CD1c-positive myeloid dendritic cell (primary cell): Measurements from ENCODE around the gene MORC4.

Experiments
- DNase-seq: peaks from one replicate; pipeline ENCODE4 v3.0.0-alpha.2; 2016; ENCODE audit errors: extremely low spot score

MORC4 gene

DNA sequence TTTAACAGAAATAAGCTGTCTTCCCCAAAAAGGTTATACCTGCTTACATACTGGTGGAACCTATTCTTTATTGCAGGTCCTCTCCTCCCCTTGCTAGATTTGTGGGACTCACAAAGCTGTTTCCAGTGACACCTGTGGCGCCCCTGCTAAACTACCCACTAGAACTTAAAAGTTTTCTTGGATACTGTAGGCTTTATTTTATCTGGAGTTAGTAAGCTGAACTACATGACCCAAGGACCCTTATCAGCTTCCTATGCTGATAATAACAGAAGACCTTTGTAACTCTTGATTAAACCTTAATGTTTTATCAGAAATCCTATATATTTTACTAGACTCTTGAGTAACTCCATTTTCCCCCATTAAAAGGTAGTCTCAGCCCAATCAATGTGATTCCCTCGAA, 47.5 kb downstream of the MORC4 start:
- DNase-seq = no peak

DNA sequence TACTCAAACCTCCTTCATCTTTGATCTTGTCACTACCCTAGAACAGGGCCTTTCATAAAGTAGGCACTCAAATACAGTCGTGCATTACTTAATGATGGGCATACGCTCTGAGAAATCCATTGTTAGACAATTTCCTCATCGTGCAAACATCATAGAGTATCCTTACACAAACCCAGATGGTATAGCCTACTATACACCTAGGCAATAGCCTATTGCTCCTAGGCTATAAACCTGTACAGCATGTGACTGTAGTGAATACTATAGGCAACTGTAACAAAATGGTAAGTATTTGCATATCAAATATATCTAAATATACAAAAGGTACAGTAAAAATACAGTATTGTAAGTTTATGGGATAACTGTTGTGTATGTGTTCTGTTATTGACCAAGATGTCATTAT, 47.9 kb downstream of the MORC4 start:
- DNase-seq = no peak

DNA sequence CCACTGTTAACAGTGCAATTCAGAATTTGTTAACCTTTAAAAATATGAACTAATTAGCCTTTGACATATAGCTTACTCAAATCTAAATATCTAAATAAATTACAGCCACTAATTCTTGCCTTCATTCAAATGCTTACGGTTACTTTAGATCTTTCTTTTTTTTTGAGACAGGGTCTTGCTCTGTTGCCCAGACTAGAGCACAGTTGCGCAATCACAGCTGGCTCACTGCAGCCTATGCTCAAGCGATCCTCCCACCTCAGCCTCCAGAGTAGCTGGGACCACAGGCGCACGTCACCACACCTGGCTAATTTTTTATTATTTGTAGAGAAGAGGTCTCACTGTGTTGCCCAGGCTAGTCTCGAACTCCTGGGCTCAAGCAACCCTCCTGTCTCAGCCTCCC, 48.8 kb downstream of the MORC4 start:
- no peak for DNase-seq

- no peak for DNase-seq
Observed at GRCh38 chrX:106950381-106950780, 49.6 kb downstream of the MORC4 start.

- DNase-seq = no peak
Observed at GRCh38 chrX:106949366-106949765, 50.6 kb downstream of the MORC4 start.

DNA sequence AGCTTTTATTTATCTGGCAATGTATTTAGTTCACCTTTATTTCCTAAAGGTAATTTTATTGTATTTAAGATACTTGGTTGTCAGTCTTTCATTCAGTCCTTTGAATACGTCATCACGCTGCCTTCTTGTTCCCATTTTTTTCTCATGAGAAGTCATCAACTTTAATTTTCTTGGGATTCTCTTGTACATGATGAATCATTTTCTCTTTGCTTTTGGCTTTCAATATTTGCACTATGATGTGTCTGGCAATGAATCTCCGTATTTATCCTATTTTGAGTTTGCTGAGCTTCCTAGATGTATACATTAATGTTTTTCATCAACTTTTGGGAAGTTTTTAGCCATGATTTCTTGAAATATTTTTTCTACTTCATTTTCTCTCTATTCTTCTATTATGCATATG, 51.4 kb downstream of the MORC4 start:
- no peak for DNase-seq

DNA sequence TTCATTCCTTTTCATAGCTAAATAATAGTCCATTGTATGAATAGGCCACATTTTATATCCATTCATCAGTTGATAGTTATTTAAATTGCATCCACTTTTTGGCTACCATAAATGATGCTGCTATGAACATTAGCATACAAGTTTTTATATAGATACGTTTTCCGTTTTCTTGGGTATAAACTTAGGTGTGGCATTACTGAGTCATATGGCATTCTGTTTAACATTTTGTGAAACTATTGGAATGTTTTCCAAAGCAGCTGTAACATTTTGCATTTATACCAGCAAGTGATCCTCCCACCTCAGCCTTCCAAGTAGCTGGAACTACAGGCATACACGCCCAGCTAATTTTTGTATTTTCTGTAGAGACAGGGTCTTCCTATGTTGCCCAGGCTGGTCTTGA, 53.5 kb downstream of the MORC4 start:
- no peak for DNase-seq

DNA sequence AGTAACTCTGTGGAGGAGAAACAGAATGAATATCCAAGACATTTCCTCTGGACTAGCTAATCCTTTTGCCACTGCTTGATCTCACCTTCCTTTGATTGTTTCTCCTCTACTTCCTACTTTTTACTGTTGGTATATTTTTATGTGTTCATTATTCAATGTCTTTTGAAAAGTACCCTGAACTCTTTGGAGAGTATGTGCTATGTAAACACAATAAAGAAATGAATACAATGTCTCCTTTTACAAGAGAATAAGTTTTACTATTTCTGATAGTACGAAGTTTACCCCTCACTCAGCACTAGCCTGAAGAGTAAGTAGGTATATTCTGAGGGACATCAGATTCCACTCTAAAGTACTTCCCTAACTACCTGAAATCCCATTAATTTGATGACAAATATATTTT, 59.9 kb downstream of the MORC4 start:
- no peak for DNase-seq

GRCh38 chrX:106939566-106939965, 60.4 kb downstream of the MORC4 start:
- DNase-seq = no peak

DNA sequence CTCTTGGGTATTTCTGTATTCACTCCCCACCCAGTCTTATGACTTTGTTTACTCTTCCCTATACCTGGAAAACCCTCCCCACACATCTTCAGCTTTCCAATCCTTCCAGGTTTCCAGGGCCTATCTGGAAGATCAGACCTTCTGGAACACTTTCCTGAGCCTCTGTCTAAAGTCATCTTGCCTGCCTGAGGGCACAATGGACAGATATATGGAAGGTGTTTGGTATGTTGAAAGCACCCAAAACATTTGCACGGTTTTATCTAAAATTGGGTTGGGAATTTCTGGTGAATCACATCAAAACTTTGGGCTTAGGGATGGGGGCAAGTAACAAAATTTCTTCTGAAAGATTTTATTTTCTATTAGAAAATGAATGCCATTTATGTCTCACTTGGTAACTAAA, 63.8 kb downstream of the MORC4 start:
- DNase-seq = no peak

GRCh38 chrX:106935175-106935574, 64.8 kb downstream of the MORC4 start:
- DNase-seq = no peak

- no peak for DNase-seq
Observed at GRCh38 chrX:106933538-106933961, 66.5 kb downstream of the MORC4 start.

DNA sequence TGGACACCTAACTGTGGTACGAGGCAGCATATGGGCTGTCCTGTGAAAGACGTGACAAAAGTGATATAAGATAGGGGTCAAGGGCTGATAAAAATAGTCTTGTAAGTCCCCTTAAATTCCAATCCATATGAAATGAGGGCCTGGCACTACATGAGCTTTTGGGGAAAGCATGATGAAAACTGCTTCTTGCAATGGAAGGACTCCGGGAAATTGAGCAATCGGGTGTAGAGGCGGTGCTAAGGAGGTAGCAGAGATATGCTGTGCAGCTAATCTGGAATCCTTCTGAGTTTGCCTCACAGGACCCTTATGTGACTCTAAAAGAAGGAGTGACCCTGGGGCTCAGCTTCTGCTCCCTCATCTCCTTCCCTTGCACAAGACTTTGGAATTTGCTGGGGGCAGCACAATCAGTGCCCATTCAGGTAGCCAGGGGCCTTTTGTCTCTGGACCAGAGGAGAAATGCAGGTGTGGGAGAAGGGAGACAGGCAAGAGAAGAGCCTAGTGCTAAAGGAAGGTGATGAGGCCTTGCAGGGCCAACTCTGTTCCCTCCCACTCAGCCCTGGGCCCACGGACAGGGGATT, 67.0 kb downstream of the MORC4 start:
- no peak for DNase-seq

GRCh38 chrX:106932492-106932923, 67.5 kb downstream of the MORC4 start:
- no peak for DNase-seq

DNA sequence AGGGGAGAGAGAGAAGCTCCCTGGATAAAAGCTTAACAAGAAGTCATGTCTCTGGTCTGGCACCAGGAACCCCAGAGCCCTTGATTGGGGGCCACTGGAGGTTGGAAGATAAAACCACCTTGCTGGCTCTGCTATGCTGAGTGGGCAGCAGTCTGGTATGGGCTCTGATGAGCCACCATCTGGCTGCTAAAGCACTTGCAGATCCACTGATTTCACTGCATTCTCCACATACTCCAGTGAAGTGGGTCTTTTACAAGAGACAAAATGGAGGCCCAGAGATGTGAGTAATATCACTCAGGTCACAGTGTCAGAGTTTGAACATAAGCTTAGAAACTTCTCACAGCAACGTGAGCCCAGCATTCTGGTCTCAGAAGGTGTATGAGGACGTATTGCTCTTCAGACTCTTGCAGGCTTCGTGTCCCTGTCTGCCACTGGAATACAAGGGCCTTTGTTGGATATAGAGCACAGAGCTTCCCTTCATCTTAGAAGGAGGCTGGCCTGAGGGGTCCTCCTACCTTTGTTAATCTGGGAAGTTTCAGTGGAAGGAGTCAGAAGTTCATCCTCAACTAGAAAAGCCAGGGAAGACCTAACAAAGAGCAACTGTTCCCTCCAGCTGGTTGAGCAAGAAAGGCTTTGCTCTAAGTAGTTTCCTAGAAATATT, 68.1 kb downstream of the MORC4 start:
- DNase-seq = no peak

GRCh38 chrX:106928227-106928626, 71.8 kb downstream of the MORC4 start:
- no peak for DNase-seq

- DNase-seq = no peak
Observed at GRCh38 chrX:106927700-106928099, 72.3 kb downstream of the MORC4 start.

GRCh38 chrX:106927023-106927422, 73.0 kb downstream of the MORC4 start:
- DNase-seq = no peak

DNA sequence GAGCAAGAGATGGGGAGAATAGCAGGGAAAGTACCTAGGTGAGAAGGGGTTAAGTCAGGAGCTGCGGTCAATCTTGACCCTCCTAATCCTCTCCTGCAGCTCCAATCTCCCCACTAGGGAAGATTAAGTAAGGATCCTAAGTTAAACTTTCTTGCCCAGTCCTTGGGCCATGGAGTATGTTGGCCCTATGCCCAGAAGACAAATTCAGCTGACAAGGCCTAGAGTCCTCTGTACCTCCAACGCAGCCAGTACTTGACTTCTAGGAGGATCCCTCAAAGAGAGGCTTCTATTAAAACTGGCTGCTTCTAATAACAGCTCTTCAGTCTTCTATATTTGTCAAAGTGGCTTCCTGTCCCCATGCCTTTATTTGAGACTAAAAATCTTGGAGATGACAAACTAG, 78.4 kb downstream of the MORC4 start:
- no peak for DNase-seq

- DNase-seq = no peak
Observed at GRCh38 chrX:106919932-106920452, 80.0 kb downstream of the MORC4 start, which contains the start of gene CLDN2. TSS of gene CLDN2 (plus strand) at chrX:106920402. CDS start at chrX:106928229, 7,827 bp downstream.

- no peak for DNase-seq
Observed at GRCh38 chrX:106917830-106918500, 82.0 kb downstream of the MORC4 start.

GRCh38 chrX:106912864-106913263, 87.1 kb downstream of the MORC4 start:
- DNase-seq = no peak

DNA sequence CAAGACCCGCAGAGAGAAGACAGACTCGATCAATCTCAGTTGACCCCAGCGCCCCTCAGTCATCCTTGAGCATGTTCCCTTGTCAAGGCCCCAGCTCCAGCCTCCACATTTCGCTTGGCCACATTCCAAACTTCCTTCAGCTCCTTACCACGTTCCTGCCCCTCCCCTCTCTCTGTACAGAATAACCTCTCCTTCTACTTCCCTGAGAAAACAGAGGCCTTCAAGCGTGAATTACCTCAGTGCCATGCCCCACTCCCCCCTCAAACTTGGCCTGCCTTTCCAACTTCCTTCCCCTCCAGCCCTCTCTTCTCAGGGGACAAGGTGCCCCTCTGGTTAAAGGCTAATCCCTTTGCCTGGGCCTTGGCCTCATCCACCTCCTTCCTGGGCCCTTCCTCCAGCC, 93.7 kb downstream of the MORC4 start:
- no peak for DNase-seq
